CD4-positive, alpha-beta T cell treated with Interferon gamma for 1 hour (primary cell): Measurements from ENCODE around the gene ETFA.

Experiments used
- DNase-seq: peaks from one replicate; pipeline ENCODE4 v3.0.0-alpha.2; 2020

ETFA gene

DNA sequence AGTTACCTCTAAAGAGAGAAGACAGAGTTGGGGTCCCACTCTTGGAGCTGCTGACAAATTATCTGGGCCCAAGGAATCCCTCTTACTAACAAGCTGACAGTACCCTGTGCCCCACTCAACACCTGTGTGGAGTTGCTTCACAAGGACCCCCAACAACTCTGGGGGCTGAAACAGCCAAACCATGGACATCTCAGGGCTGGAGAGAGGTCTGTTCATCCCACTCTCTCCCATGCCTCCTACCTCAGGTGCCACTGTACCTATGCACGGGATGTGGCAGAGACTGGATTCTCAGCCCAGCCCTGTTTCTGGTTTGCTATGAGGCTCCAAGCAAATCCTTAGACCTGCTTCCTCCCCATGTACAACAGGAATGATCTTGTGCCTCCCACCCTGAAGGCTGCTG lies 101.7 kb downstream of the ETFA start:
- no peak for DNase-seq

DNA sequence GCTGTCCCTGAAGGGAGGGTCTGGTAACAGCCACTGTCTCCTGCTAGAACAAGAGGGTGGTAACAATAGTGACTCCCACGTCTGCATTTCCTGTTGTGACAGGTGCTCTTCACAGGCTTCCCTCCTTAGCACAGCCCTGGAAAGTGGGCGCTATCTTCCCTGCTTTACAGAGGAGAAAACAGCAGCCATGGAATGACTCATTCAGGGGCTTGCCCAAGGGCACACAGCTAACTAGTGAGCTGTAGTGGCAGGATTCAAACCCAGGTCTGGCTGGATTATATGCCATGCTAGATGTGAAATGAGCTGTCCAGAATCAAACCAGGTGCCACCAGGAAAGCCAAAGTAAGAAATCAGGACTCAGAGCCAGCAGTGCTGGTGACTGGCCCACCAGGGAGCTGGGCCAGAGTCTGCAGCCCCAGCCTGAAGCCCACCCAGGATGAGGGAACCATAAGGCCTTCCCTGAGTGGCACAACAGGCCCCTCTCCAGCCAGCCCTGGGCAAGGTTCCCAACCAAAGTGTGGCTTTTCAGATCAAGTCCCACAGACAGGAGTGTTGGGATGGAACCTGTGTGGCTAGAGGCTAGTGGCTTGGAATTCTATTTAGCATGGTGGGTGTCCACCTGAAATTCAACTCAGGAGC lies 102.4 kb downstream of the ETFA start:
- DNase-seq, result no peak

DNA sequence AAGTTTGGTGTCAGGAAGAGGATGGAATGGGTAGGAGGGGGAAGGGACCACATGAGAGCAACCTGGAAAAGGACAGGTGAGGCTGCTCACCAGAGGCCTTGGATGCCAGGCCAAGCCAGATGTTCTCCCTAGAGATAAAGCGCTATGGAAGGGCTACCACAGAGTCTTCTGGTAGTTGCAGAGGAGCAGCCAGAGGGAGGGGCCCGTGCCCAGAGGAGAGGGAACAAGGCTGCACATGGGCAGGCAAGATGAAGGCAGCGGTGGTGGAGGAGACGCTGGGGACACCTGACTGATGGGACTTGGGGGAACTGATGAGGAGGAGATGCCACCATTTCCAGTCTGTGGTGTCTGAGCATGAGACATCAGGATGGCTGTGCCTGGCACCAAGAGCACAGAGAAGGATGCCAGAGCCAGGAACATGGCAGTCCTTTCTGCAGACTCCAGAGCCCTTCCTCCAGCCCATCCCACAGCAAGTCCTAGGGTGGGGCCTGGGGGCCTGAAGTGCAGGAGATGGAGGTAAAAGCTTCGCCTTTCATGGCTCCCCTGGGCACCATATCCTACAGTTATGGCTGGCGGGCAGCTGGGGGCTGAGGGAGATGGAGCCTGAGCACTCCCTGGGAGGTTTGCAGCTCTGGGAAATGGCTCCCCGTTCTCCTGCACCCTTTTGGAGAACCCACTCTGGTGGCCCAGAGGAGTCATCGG lies 103.0 kb downstream of the ETFA start:
- no peak for DNase-seq

DNA sequence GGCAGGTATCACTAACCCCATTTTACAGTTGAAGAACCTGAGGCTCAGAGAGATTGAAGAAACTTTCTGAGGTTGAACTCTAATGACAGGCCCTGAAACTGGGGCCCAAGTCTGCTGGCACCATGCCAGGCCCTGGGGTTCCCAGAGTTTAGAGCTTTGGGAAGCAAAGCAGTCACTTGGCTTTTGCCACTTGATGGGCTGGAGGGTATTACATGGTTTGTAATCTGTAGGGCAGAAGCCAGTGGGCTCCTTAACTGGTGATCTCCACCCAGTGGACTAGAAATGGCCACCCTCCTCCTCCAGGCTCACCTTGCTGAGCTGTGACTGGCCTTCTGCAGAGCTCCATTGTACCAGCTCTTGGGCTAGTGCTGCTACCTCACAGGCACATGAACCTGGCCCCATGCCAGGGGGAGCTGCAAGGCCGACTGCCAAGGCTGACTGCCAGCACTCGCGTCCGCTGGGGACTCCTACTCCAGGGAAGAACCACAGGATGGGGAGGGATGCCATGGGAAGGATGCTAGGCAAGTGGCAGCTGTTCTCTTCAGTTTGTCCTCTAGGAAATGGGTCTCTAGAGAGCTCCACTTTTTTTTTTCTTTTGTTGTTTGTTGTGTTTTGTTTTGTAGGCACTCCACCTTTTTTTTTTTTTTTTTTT lies 104.8 kb downstream of the ETFA start:
- DNase-seq, result no peak

DNA sequence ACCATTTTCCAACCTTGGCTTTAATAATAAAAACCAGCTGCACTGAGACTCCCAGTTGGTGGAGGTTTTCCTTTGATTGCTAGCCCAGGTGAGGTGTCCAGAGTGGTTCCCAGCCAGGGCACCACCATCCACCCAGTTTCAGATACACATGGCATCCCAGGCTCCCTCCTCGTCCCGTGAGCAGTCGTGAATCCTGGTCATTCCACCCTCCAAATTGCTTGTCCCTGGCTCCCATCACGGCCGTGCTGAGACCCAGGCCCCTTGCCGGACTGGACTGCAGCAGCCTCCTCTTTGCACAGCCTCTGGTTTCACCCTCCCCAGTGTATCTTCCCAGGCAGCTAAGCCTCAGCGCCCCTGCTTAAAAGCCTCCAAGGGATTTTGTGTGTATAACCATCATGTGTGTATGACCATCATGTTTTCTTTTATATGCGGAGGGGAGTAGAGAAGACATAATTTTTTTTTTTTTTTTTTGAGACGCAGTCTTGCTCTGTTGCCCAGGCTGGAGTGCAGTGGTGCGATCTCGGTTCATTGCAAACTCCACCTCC lies 106.3 kb downstream of the ETFA start:
- DNase-seq, result no peak

DNA sequence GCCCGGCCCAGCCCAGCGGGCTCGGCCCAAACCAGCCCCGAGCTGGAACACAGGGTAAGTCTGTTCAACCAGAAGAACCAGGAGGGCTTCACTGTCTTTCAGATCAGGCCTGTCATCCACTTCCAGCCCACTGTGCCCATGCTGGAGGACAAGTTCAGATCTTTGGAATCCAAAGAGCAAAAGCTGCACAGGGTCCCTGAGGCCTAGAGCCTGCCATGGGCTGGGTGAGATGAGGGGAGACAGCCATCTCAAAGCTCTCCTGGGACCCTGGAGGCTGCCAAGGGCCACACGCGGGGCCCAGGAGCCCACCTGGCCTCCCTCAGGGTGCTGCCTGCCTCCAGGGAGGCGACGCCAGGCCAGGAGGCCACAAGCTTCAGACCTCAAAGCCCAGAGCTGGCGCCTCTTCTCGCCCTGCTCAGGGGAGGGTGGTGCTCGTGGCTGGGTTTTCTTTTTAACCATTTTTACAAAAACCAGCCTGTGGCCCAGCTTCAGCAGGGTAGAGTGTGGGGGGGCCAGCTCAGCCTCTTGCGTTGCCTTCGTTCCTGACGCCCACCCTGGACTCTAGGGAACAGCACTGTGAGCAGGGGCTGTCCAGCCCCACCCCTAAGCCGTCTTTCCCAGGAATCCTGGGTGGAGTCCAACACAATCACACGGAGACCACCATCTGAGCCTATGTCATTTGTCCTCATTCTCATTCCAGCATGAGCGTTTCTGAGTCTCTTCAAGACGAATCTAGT lies 107.0 kb downstream of the ETFA start:
- no peak for DNase-seq

DNA sequence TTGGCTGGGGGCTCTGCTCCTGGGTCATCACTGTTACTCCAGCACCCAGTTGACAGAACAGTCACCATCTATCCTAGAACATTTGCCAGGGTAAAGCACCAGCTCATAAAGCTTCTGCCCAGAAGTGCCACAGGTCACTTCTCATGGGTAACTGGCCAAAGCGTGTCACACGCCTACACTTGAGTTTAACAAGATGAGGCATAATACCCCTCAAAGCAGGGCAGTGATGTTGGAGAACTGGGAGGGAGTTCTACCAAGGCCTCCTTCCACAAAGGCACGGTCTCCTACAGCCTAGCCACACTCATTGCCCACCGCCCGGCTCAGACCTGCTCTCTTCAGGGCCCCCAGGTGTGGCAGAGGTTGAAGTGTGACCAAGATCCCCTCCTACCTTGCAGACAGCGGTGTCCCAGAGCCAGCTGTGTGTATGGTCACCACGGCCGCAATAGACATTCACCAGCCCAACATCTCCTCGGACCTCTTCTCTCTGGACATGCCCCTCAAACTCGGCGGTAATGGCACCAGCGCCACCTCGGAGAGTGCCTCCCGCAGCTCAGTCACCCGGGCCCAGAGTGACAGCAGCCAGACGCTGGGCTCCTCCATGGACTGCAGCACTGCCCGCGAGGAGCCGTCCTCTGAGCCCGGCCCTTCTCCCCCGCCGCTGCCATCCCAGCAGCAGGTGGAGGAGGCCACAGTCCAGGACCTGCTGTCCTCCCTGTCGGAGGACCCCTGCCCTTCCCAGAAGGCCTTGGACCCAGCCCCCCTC lies 107.7 kb downstream of the ETFA start:
- DNase-seq, result no peak

DNA sequence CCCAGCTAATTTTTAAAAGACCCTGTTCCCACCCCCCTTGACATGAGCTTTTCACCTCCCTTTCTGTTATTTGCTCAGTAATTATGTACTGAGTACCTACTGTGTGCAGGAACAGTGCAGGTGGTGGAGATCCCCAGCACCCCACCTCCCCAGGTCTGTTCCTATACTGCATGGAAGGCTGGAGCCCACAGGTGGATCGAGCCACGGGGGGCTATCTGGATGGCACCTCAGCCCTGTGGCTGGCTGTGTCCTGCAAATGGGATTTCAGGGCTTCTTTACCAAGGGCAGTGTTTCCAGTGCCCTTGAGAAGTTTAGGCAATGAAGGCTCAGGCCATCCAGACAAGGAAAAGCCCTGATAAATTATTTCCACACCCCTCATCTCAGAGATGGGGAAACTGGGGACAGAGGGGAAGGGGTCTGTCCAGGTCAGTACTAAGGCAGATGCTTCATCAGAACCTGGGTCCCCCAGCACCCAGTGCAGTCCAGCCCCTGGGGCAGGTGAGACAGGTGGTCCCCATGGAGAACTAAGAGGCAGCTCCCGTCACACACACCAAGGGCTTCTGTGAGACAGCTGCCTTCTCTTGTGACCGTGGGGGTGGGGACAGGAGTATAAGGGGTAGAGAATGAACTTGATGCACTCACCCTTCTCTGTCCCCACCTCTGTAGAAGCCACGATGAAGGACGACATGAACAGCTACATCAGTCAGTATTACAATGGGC lies 109.6 kb downstream of the ETFA start:
- no peak for DNase-seq

DNA sequence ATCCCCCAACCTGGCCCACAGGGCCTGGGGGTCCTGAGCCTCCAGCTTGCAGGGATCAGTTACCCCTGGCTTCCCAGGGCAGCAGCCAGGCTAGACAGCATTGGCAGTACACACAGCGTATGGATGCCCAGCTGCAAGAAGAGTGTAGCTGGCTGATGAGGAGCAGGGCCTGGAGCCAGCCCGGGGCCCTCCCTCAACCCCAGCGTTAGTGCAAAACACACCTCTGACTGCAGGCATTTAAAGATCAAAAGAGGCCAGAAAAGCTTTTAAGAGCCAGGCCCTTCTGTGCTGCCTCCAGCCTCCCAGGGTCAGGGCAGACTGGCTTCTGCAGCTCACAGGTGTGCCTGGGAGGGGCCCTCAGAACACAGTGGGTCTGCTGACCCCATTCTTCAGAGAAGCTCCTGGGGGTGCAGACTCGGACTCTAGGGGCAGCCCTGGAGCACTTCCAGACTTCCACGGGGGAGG lies 110.6 kb downstream of the ETFA start:
- DNase-seq, result no peak

DNA sequence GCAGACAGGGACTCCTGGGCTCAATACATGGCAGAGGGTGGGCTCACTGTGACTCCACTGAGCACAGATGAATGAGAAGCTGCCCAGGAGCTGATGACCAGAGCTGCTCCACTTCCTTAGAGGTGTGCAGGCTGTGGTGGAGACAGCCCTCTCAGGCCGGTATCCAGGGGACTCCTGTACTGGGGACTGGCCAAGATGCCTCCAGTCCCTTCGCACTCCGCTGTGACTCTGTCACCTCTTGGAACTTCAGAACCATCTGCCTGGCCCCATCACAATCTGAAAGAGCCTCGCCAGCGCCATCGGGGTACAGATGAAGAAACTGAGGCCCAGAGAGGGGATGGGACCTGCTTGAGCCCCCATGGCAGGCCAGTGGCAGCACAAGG lies 111.2 kb downstream of the ETFA start:
- DNase-seq, result no peak

DNA sequence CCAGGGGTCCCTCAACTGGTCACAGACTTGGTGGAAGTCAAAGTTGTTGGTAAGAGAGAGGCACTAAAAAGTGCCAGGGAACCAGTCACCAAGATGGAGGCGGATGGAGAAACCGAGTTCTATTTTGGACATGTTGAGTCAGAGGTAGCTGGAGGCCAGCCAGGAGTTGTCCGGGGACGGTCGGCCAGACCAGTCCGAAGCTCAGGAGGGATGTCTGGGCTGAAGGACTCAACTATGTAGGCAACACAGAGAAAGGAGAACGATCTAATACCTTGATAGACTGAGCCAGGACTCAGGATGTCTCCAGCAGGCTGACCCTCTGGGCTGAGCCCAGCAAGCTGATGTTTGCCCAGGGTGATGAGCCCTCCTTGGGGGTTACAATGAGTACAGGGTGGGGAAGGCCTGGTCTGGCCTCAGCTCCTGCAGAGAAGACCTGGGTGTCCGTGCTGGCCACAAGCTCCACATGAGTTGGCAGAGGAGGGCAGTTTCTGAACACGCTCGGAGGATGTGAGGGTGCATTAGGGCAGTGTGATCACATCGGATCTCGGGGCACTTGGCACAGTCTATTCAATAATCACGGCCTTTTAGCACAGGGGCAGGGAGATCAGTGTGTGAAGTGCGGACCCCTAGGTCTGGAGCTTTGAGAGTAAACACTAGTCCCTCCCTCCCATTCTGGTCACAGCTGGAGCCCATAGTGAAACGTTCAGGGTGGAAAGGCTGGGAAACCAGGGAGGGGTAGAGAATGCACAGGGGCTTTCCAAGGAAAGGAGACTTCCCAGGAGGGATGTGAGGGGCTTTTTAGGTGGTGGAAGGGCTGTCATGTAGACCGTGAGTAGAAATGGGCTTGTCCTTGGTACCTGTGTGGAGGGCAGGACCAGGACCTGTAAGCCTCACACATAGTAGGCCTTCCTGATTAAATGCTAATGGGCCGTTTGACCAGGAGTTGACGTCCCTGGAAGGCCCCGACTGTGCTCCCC lies 111.9 kb downstream of the ETFA start:
- no peak for DNase-seq

DNA sequence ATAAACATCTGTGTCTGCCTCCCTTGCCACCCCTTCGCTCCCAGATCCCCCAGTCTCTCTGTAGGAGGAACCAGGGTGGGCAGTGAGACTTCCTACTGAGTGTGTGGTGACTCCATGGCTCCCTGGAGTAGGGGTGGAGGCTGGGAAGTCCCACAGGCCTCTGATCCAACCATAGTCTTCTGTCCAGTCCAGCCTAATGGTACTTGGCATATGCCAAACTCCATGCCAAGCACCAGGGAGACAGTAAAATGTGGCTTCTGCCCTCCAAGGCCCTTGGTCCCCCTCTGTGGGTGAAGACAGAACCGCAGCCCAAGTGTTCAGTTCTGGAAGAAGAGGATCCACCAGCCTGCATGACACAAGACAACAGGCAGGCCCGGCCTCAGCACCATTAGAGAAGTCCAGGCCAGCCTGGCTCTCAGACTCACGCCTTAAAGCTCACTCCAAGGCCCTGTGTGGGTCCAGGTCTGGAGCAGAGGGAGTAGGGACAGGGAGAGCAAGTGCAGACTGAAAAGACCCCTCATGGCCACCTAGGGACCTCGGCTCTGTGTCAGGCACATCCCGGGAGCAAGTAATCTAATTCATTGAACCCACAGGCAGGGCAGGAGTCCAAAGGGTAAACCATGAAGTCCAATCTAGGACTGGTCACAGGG lies 112.7 kb downstream of the ETFA start:
- DNase-seq, result no peak

DNA sequence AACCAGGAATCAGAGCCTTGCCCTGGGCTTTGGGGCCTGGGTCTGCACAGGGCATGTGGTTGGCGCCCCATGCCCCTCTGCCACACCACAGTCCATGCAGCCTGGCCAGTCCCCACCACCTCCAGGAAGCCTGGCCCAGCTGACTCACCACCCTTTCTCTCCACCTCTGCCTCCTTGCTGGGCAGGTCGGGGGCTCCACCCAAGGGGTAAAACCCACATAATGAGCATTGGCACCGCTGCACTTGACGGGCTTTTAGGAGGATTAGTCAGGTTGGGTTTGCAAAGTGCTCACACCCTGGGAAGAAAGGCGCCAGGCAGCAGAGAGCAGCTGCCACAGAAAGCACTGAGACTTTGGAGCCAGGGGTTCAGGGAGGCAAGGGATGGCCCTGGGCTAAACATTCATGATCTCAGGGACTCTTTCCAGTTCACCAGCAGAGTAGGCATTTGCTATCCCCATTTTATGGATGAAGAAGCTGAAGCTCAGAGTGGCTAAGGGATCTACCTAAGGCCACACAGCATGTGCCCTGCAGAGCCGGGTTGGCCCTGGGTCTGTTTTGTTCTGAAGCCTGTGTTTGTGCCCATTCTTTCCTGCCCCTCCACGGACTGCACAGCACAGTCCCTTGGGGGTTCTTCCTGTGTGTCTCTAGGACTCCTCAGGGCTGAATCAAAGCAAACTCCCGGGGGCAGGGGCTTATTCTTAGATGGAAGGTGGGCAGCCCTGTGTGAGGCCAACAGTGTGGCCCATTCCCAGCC lies 113.4 kb downstream of the ETFA start:
- no peak for DNase-seq

DNA sequence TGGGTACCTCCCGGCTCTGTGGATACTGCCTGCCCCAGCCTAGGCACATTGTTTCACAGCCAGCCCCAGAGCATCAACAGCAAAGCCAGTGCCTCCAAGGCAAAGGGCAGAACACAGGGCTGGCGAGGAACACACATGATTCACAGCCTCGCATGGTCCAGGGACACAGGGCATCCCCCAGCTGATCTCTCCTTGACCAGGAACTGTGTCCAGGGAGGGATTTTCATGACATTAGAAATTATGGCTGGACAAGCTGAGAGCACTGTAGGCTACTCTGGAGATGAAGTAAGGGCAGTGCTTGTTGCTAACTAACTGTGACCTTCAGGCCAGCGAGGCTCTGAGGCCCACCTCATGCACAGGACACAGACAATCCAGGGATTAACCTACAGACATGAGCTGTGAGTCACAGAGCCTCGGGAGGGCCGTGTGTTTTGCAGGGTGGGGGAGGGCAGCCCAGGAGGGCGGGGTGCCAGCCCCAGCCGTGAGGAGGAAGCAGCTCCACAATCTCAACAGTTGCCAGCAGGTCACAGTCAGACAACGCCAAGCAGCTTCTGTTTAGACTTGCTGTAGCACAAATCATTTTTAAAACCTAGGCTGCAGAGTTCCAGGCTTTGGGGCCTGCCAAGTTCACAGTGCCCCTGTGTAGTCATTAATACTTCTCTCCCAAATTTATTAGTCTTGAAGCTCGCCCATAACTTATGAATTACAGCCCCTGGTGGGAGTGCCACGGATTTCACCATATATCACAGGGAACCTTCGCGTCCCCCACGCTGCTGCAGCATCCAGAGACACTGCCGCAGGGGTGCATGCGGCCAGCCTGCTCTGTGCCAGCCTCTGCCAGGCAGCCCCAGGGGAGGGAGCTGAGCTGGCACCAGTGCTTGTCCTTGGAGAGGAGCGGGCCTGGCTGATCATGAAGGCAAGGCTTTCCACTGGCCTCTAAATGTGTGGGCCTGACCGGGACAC lies 114.7 kb downstream of the ETFA start:
- no peak for DNase-seq

DNA sequence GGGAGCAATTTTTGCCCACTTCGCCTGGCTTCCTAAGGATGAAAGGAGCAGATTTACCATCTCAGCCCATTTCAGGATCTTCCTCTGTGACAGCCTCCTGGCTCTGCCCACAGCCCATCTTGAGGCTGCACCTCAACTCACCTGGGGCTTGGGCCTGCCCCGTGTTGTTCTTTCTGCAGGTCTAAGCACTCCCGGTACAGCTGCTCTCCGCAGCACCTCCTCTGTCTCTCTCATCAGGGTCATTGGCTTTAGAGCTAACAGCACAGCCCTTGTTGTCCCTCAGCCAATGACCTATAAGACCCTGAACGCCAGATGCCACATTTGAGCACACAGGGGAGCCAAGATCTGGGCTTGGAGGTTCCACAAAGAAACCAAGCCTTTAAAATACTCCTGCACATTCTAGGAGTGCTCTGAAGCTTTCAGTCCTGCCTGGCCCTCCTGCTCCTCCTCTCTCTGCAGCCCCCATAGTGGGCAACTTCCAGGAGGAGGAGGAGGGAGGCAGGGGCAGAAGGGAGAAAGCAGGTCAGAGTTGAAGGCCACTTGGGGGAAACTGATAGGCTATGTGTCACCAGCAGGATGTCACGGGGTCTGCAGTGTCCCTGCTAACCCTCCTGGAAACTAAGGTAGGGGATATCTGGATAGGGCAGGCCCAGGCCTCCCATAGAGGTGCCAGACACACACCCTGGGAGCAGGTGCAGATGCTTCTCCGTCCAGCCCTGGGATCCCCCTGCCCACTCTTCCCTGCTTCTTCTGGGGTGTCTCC lies 115.6 kb downstream of the ETFA start:
- DNase-seq, result no peak

DNA sequence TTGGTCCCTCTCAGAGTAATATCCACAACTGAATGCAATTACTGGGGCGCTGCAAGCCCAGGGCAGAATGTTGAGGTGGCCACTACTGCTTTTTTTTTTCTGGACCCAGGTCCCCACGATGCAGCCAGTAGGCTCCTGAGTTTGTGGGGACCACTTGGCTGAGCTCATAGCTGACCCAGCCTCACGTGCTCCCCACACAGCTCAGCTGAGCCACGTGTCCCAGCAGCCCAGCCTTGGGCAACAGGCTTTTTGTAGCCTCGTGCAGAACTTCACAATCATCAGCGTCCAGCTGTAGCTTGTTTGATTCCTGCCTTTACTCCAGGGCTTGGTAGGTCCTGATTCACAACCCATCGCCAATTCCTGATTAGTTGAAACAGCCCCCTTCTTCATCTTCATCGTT lies 117.3 kb downstream of the ETFA start:
- no peak for DNase-seq

DNA sequence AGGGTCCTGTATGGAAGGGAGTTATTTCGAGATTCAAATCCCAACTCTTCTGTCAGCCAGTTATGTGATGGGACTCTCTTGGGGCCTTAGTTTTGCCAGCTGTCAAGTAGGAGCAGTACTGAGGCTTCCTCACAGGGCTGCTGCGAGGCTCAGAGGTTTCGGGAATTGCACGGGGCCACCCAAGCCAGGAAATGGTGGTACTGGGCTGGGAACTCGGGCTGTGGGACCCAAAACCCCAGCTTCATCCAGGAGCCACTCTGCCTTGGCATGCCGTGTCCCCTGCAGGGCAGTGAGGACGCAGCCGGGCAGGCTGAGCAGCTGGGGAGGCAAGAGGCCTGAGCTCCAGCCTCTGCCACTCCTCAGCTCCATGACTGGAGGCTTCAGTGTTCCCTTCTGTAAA lies 118.6 kb downstream of the ETFA start:
- DNase-seq, result no peak
